Measurements from ENCODE around the gene ACP2. TPM values are rescaled to one million over a fixed set of nuclear protein-coding genes. Genes with fewer than 3 reads are reported as not detected.

The ACP2 gene
- total and polyA plus RNA-seq, 7 donors, result 7.1 to 19.0 (median 16.4) TPM

- peaks cover 0 to 8% of the 10 kb centered on the region in 2 donors for H3K36me3 ChIP-seq (ENCODE audit: insufficient read depth in 1 of 2, low read depth in 1 of 2)
- no peak for TF ChIP-seq CTCF (IDR thresholded peaks at IDR 0.05)
- peaks cover 13% of the 10 kb centered on the region for H3K4me1 ChIP-seq
- DNase-seq (no peak), ATAC-seq (no peak)
- no peaks in the 10 kb centered on the region for H3K9me3 ChIP-seq
- H3K4me3 ChIP-seq, result peak overlapping the region; percentile 55
- intact Hi-C loops (cut with DNase I), result loop anchor here (5.0 kb wide), 2 partner anchors 80 to 100 kb away; partner anchors contain the start of gene ARFGAP2 (in 1 of the 2)
- 44 to 56% (median 44%) methylated on average over 2 of the region's 2 CpGs for WGBS, 3 donors
- H3K27me3 ChIP-seq (ENCODE audit: insufficient read depth in 3 of 3, low read length in 2 of 3), result no peaks in the 10 kb centered on the region
- H3K27ac ChIP-seq, result peak overlapping the region; percentile 66
These were observed 8.5 kb upstream of the ACP2 start for GRCh38 chr11:47257177-47257516.

GRCh38 chr11:47256374-47256773 lies 7.8 kb upstream of the ACP2 start:
- no peak for ATAC-seq
- DNase-seq, result no peak
- 83 to 89% (median 86%) methylated on average over 6 of the region's 6 CpGs for WGBS, 3 donors
- intact Hi-C loops (cut with DNase I), result loop anchor here (5.0 kb wide), 2 partner anchors 79 to 101 kb away; partner anchors contain the start of gene ARFGAP2 (in 1 of the 2)
- Histone ChIP-seq H3K27me3 (ENCODE audit: insufficient read depth in 3 of 3, low read length in 2 of 3) (no peaks in the 10 kb centered on the region), H3K9me3 (no peaks in the 10 kb centered on the region), H3K27ac (peak overlapping the region; percentile 46), H3K4me1 (peaks cover 13% of the 10 kb centered on the region), H3K4me3 (no peak overlapping the region), H3K36me3 (ENCODE audit: insufficient read depth in 1 of 2, low read depth in 1 of 2) (peaks cover 0 to under 1% of the 10 kb centered on the region in 2 donors)
- no peak for TF ChIP-seq CTCF (IDR thresholded peaks at IDR 0.05)

GRCh38 chr11:47254386-47254785 lies 5.8 kb upstream of the ACP2 start:
- DNase-seq (peak; percentile 23 to 65), ATAC-seq (peak in 2 of 4 donors; percentile 11 to 12)
- no peak for TF ChIP-seq CTCF (IDR thresholded peaks at IDR 0.05)
- Histone ChIP-seq H3K4me3 (no peak overlapping the region), H3K27me3 (ENCODE audit: insufficient read depth in 3 of 3, low read length in 2 of 3) (no peaks in the 10 kb centered on the region), H3K9me3 (no peaks in the 10 kb centered on the region), H3K4me1 (peaks cover 17% of the 10 kb centered on the region), H3K36me3 (ENCODE audit: insufficient read depth in 1 of 2, low read depth in 1 of 2) (no peaks in the 10 kb centered on the region), H3K27ac (peak overlapping the region; percentile 66)
- 39 to 51% (median 40%) methylated on average over 3 of the region's 3 CpGs for WGBS, 3 donors
- intact Hi-C loops (cut with DNase I), result no loop called here

GRCh38 chr11:47253660-47254059 lies 5.0 kb upstream of the ACP2 start:
- intact Hi-C loops (cut with DNase I), result no loop called here
- 70 to 74% (median 70%) methylated on average over 2 of the region's 2 CpGs for WGBS, 3 donors
- Histone ChIP-seq H3K4me3 (no peak overlapping the region), H3K27me3 (ENCODE audit: insufficient read depth in 3 of 3, low read length in 2 of 3) (no peaks in the 10 kb centered on the region), H3K36me3 (ENCODE audit: insufficient read depth in 1 of 2, low read depth in 1 of 2) (no peaks in the 10 kb centered on the region), H3K27ac (peak overlapping the region; percentile 66), H3K9me3 (no peaks in the 10 kb centered on the region), H3K4me1 (peaks cover 20% of the 10 kb centered on the region)
- TF ChIP-seq CTCF (IDR thresholded peaks at IDR 0.05), result no peak
- DNase-seq (no peak), ATAC-seq (no peak)

- no peak for TF ChIP-seq CTCF (IDR thresholded peaks at IDR 0.05)
- Histone ChIP-seq H3K27ac (no peak overlapping the region), H3K27me3 (ENCODE audit: insufficient read depth in 3 of 3, low read length in 2 of 3) (no peaks in the 10 kb centered on the region), H3K4me1 (peaks cover 29% of the 10 kb centered on the region), H3K36me3 (ENCODE audit: insufficient read depth in 1 of 2, low read depth in 1 of 2) (peaks cover 0 to 10% of the 10 kb centered on the region in 2 donors), H3K4me3 (no peak overlapping the region), H3K9me3 (no peaks in the 10 kb centered on the region)
- intact Hi-C loops (cut with DNase I), result no loop called here
- DNase-seq (no peak), ATAC-seq (no peak)
- WGBS, 3 donors, result 74 to 78% (median 74%) methylated on average over 3 of the region's 3 CpGs
These were observed 3.1 kb upstream of the ACP2 start for GRCh38 chr11:47251751-47252150.

All from psoas muscle (tissue), 8 donors.